Skin of body (tissue), 2 donors: ENCODE data around the gene TBKBP1. TPM values are rescaled to one million over a fixed set of nuclear protein-coding genes. Genes with fewer than 3 reads are reported as not detected.

Experiments used
- DNase-seq: peaks from one replicate; lab custom pipeline; 2025; lab: John Stamatoyannopoulos, UW
- total RNA-seq: library from RNA; depleted of rRNA; stranded (reverse); fragments of >200 nt; gene quantifications from one replicate; pipeline ENCODE4 v1.2.3, GENCODE V29; 2014

TBKBP1 gene
- 10.2 TPM for total RNA-seq

- DNase-seq, result peak; percentile 66
Observed at GRCh38 chr17:47693731-47694580, at the start of gene TBKBP1. TSS of gene TBKBP1 (plus strand) at chr17:47694161. CDS start at chr17:47696113, 1,952 bp downstream.

GRCh38 chr17:47644324-47644723 is 49.6 kb upstream of the TBKBP1 start:
- no peak for DNase-seq

- DNase-seq, result peak; percentile 100
Observed at GRCh38 chr17:47649153-47649971, 44.6 kb upstream of the TBKBP1 start, which contains the start of gene KPNB1. TSS of gene KPNB1 (plus strand) at chr17:47649919. CDS start at chr17:47650245, 326 bp downstream.

- DNase-seq, result no peak
Observed at GRCh38 chr17:47649972-47650524, 43.9 kb upstream of the TBKBP1 start.

GRCh38 chr17:47650525-47651522 is 43.1 kb upstream of the TBKBP1 start:
- peak; percentile 94 for DNase-seq

- DNase-seq, result no peak
Observed at GRCh38 chr17:47651704-47652103, 42.3 kb upstream of the TBKBP1 start.

- DNase-seq, result no peak
Observed at GRCh38 chr17:47652570-47652969, 41.4 kb upstream of the TBKBP1 start.

- DNase-seq, result no peak
Observed at GRCh38 chr17:47653442-47653841, 40.5 kb upstream of the TBKBP1 start.

GRCh38 chr17:47654991-47655390 is 39.0 kb upstream of the TBKBP1 start:
- no peak for DNase-seq

GRCh38 chr17:47660064-47660492 is 33.9 kb upstream of the TBKBP1 start:
- no peak for DNase-seq

- DNase-seq, result peak; percentile 21
Observed at GRCh38 chr17:47663912-47664623, 29.9 kb upstream of the TBKBP1 start.

- DNase-seq, result no peak
Observed at GRCh38 chr17:47664624-47664941, 29.4 kb upstream of the TBKBP1 start.

GRCh38 chr17:47665655-47666054 is 28.3 kb upstream of the TBKBP1 start:
- DNase-seq, result no peak

- no peak for DNase-seq
Observed at GRCh38 chr17:47669081-47669480, 24.9 kb upstream of the TBKBP1 start.

GRCh38 chr17:47670064-47670463 is 23.9 kb upstream of the TBKBP1 start:
- DNase-seq, result no peak

- DNase-seq, result no peak
Observed at GRCh38 chr17:47674499-47674898, 19.5 kb upstream of the TBKBP1 start.

GRCh38 chr17:47675380-47676198 is 18.4 kb upstream of the TBKBP1 start:
- DNase-seq, result no peak

GRCh38 chr17:47676199-47676472 is 17.8 kb upstream of the TBKBP1 start:
- DNase-seq, result no peak

GRCh38 chr17:47676510-47677165 is 17.3 kb upstream of the TBKBP1 start:
- DNase-seq, result no peak
